ENCODE results near the gene GDF3.

DNA sequence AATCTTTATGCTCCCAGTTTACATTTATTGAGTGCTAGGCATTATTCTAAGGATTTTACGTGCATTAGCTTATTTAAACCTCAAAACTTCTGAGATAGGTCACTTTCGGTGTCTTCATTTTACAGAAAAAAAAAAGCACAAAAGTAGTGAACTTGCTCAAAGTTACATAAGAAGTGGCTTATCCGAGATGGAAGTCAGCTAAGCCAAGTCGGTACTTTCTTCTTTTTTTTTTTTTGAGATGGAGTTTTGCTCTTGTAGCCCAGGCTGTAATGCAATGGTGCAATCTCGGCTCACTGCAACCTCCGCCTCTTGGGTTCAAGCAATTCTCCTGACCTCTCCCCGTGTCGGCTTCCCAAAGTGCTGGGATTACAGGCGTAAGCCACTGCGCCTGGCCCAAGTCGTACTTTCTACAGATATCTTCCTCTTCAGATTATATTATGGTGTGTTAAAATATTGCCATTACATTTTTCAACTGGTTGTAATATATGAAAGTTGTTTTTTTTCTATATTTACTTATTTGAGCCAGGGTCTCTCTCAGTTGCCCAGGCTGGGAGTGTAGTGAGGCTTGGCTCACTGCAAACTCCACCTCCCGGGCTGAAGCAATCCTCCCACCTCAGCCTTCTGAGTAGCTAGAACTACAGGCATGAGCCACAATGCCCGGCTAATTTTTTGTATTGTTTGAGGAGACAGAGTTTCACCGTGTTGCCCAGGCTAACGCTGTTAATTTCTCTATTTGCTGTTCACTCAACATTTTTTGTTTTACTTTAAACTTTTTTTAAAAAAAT lies 24.6 kb upstream of the GDF3 start:
- TF ChIP-seq CTCF (IDR thresholded peaks at IDR 0.05; ENCODE audit: insufficient read depth, low read length, poor library complexity, severe bottlenecking) (no peak), EZH2phosphoT487 (conservative IDR thresholded peaks at IDR 0.05; ENCODE audit: low read length) (no peak)
